Stimulated activated CD4-positive, alpha-beta T cell treated with anti-CD3 and anti-CD28 coated beads, Interleukin-1b, Interleukin-23, amount 100 ng/mL, for 24 hours (primary cell): ENCODE data around the gene SSBP3.

Source experiments
- DNase-seq, 4 experiments: peaks; one replicate each; pipeline ENCODE4 v3.0.0-alpha.2; 2020; ENCODE audit warnings: low read depth in 4 of 4, low spot score in 1 of 4

Gene SSBP3

DNA sequence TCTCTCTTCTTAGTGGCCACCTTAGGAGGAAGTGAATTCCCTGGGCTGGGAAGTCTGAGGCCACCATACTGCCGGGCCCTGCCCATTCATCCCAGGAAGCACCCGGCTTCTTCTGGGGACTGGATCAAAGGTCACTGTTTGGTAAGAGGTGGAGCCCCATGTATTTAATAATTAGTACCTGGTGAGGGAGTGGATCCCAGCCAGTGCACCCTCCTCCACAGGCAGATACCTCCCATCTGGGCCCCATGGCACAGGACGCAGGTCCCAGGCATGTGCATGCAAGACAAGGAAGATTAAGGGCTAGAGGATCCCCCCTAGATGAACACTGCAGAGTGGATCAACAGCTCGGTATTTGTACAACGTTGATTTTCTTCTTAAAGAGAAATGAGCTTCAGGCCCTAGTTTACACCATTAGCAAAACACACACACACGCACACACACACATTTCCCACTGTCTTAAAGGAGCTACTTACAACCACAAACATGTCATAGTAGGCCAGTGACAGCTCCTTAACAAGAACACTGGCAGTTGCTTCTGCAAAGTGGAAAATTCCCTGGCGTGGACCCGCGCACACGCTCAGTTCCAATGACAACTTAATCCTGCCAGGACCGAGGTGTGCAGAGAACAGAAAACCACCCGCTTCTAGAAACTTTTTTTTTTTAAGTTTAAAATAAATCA is 115.5 kb downstream of the SSBP3 start:
- DNase-seq, result no peak

DNA sequence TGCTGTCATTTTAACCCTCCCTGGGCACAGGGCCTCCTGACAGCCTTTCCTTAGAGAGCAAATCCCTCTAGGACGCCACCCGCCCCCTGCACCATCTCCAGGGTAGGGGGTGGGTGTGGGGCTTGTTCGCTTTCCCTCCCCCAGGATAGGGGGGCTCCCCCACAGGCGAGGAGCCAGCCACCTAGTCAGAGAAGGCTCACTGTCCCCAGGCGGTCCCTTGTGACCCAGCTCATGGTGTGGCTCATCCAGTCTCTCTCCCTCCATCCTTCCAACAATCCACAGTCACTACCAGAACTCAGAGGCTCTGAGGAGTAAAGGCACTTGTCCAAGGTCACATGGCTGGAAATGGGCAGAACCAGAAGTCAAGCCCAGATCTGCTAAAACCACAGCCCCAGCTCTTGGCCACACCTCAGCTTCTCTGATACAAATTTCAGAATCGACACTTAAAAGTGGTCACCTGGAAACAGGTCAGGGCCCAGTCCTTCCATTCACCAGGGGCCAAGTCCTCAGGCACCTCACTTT is 116.4 kb downstream of the SSBP3 start:
- DNase-seq, result no peak

GRCh38 chr1:54287801-54288211 is 118.4 kb downstream of the SSBP3 start:
- DNase-seq, result no peak

GRCh38 chr1:54287176-54287650 is 119.0 kb downstream of the SSBP3 start:
- DNase-seq, result peak in 3 of 4 experiments; percentile 10 to 61 (median 40)

DNA sequence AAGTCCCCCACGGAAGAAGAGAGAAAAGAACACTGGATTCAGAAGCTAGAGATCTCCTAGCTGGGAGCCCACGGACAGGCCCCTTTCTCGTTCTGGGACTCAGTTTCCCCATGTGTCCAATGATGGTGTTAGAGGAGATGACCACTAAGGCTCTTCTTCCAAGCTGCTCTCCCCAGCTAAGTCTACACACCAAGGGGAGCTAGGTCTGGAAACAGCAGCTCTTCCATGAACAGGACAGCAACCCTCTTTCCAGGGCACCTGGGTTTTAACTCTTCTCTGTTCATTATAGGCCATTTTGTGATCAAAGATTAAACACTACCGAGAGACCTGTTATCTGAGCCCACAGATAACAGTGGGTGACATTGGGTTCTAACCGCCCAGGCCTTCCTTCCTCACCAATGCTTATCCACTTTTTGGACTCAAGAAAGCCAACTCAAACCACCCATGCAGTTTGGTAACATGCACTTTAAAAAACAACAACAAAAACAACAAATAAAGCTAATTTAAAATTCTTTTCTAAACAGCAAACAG is 120.3 kb downstream of the SSBP3 start:
- DNase-seq, result no peak

DNA sequence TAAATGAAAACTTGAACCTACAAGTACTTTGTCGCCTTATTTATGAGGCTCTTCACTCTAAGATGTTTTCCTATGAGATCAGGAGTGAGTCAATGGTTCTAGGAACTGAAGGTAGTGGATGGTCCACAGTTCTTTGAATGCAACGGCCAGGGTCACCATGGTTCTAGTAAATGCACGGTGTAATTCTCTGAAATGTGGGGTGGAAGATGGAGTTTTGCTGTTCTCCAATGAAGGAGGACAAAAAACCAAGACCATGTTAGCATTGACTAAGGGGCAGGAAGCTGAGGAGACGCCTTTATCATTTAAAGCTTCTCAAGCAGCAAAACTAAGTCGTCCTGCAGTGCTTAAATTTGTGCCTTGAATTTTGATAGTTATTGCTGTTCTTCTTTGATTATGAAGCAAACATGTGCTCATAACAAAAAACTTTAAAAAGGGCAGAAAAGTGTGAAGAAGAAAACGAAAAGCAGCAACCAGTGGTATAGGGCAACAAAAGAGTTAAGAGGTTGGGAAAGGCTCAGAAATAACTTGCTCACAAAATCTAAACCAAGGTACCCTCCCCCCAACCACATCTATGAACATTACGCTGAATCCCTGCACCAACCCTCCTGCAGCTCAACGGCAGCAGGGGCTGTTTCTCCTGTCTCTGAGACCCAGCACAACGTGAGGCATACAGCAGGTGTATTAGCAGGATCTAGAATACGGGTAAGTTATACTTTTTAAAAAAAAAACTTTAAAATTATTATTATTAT is 121.2 kb downstream of the SSBP3 start:
- DNase-seq, result no peak

- no peak for DNase-seq
Measured at GRCh38 chr1:54283635-54284385, 122.4 kb downstream of the SSBP3 start.

DNA sequence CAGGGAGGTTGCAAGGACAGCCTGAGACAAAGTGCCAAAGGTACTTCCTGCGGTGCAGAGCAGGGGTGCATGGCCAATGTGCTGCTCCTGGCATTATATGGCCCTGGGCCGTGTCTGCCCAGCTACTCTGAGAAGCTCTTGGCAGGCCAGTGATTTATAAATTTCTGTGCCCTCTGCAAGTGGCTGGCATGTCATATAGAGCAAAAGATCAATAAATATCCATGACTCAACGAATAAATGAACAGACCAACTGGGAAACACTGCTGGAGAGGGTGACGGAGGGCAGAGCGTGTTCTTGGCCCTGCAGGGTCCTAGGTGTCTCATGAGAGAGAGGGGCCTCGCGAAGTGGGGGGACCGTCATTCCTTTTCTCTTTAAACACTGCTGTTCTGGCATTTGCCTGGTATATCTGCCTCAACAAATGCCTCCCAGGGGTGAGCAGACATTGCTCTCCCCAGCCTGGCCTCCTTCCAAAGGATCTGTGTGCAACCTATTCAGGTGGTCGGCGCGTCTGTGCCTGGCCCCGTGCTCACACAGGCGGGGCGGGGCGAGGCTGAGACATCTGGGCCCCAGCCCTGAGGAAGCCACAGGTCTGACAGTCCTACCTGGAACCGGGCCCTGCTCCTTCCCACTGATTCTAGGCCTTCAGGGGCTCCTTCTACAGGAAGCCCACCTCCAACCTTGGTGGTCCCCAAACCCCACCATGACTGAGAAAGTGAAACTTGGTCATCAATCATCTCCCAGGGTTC is 123.9 kb downstream of the SSBP3 start:
- no peak for DNase-seq

- no peak for DNase-seq
Measured at GRCh38 chr1:54280651-54281050, 125.5 kb downstream of the SSBP3 start.

GRCh38 chr1:54279457-54279856 is 126.7 kb downstream of the SSBP3 start:
- DNase-seq, result no peak

DNA sequence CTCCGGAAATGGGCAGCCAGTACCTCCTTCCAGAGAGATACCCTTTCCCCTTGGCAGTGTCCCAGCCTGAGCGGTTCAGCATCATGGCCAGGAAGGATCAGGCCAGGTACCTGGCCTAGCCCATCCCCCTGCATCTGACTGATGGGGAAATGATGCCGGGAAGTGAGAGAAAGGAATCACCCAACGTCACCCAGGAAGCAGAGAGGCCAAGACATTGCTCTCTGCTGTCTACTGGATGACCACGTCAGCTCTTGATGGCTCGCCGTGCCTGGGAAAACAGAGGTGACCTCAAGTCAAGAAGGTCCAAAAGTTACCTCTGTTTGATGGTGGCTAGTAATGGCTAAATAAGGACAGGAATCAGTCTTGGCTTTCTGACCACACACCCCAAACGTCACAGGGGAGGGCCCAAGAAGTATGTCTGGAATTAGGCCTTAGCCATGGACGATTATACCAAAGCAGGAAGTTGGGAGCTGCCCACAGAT is 127.2 kb downstream of the SSBP3 start:
- no peak for DNase-seq

DNA sequence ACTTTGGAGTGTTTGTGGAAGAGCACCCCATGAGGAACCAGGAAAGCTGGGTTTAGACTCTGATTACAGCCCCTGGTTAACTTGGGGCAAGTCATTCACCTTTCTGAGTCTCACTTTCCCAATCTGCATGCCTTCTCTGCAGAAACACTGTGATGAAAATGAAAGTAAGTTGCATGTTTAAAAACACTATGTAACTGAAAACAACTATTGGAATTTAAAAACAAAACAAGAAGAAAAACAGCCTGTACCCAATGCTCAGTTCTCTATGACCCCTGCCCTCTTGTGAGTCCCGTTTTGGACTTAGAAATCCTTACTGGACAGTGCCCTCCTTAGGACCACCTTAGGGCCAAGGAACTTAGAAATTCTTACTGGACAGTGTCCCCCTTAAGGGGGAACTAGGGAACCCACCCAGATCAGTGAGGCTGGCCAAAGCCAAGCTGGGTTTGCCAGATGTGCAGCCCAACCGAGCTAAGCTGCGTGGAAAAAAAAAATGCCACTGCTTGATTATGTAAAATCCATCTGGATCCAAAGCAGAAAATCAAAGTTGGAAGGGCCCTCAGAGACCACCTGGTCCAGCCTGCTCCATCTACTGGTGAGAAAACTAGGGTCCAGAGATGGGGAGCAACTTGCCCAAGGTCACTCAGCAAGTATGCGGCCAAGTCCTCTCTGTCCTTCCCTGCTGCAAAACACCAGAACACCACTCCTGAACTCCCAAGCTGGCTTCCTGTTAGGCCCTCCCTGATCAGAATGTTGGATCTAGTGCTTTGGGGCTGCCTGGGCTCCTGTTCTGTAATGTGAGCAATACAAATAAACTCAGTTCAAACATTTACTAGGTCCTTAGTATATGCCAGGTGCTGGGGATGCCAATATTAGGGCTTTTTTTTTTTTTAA is 128.5 kb downstream of the SSBP3 start:
- DNase-seq, result no peak

DNA sequence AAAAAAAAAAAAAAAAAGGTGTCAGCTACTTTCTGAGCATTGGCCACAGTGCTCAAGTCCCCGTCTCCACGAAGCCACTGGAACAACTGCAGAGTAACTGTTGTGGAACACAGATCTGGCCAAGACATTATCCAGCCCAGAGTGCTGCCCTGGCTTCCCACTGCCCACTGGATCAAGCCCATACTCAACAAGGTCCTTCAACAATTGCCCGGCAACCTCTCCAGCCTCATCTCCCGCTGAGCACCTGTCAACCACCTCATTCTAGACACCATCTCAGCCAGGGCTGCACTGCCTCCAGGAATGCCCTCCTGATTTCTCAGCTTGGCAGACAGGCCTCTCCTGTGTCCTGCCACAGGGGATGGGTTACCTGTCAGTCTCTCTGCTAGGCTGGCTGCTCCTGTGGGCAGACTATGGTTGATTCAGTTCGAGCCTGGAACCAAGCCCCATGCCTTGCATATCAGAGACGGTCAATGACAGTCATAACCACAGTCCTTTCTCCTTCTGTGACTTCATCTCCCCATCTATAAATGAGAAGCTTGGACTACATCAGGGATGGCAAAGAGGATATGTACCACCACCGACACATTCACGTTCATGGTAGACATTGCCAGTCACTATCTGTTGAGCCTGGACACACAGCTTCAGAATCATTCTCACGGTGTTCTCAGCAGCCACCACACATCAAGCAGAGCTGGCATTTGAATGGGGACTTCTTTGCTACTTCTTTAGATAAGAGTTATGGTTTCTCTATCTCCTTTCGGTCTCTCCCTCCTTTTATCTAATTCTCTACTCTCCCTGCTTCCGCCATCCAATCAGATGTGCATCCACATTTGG is 129.4 kb downstream of the SSBP3 start:
- DNase-seq, result no peak

DNA sequence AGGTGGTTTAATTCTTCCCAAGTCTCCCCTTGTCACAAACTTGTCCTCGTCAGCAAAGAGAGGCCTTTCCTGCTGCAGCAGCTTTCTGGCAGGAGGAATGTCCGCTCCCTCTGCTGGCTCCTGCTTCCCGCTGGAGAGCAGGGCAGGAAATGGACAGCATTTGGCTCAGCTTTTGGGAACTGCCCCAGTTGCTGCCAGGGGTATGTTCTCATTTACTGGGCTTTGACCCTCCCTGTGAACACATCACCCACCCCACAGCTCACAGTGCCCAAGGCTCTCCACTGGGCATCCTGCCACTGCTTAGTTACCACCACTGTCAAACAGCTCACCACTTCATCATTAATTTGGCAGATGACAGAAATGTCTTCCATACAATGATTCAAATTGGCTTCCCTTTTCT is 130.8 kb downstream of the SSBP3 start:
- no peak for DNase-seq

DNA sequence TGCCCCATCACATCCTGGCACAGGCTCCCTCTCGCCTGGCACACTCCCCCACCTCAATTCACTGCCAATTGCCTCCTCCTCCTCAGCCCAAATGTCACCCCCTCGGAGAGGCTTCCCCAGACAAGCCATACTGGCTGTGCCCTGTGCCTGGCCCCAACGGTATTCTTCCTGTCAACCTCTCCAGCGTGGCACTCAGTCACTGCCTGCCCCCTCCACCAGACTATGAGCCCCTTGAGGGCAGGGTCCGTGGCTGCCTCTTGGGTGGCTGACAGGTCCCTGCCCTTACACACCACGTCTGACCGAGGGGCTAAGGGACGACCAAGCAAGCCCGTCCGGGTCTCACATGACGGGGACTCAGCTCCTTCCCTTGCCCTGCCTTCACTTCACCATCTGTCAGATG is 131.3 kb downstream of the SSBP3 start:
- no peak for DNase-seq

DNA sequence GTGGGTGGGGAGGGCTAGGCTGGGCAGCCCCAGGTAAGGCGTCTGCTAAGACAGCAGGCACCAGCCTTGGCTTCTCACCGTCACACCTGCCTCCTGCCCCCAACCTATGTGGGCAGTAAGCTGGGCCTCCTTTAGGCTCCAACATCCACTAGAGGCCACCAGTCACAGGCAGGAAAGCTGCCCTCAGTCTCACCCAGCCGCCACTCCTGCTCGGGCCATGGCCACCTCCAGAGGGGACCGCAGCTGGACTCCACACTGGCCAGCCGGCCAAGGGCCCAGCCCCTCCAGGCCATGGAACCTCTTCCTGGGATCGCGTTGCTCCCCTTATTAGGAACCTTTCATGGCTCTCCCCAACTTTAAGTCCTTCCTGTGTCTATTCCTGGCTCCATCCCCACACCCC is 131.7 kb downstream of the SSBP3 start:
- no peak for DNase-seq

DNA sequence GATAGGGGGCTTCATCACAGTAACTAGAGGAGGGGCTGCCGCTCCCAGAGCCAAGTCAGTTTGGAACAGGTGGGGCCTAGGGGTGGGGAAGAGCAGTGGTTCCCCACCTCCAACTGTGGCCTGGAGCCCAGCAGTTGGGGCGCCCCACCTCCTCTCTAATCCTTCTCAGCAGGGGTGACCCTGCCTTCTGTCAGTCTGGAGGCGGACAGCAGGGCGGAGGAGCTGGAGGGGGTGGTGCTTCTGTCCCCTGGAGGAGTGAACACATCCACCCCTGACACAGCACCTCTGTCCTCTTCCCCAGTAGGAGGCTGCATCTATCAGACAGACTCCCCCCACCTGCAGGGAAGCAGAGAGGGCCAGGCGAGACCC is 132.4 kb downstream of the SSBP3 start:
- DNase-seq, result no peak

GRCh38 chr1:54273092-54273794 is 133.0 kb downstream of the SSBP3 start:
- no peak for DNase-seq
